Endothelial cell of umbilical vein (primary cell): ENCODE data around the gene SMOC1. TPM values are rescaled to one million over a fixed set of nuclear protein-coding genes. Genes with fewer than 3 reads are reported as not detected.

Source experiments
- BruUV-seq: library from RNA; stranded (reverse); fragments of 400-500 nt; replicated peaks from 2 replicates; lab custom pipeline; 2021; lab: Mats Ljungman, UMichigan
- CTCF ChIA-PET: fragments of 300-600, 350-600 bp; sonication (Branson Sonifier 250); formaldehyde crosslinking; loops from one replicate; lab custom pipeline; 2021; ENCODE audit warnings: antibody characterized with exemption, inconsistent platforms; lab: Charles Lee
- POLR2A ChIA-PET: fragments of 300-600, 350-600 bp; sonication (Branson Sonifier 250); formaldehyde crosslinking; loops from one replicate; lab custom pipeline; 2021; ENCODE audit warnings: antibody characterized with exemption, inconsistent platforms; lab: Charles Lee
- DNase-seq: peaks from one replicate; pipeline ENCODE4 v3.0.0-alpha.2; 2011; ENCODE audit warnings: low read depth, low spot score
- FAIRE-seq: peaks from 2 replicates; lab custom pipeline; 2011; peaks lifted over from hg19 to GRCh38; lab: Jason Lieb, UNC
- H2AFZ ChIP-seq: 2 replicates; pipeline ENCODE4 v1.6.0; 2012; ENCODE audit warnings: low read depth, low read length, control low read depth, inconsistent platforms
- H3K27ac ChIP-seq: 2 replicates; pipeline ENCODE4 v1.5.1; 2011; ENCODE audit warnings: low read depth, mild to moderate bottlenecking, control low read depth, low read length, moderate library complexity; ENCODE audit not compliant: insufficient read depth
- H3K27me3 ChIP-seq, 2 experiments: 2 replicates each; pipeline versions ENCODE4 v1.6.0 to v1.6.1; 2011; ENCODE audit warnings: low read length in 2 of 2, mixed read lengths in 1 of 2; ENCODE audit not compliant: control insufficient read depth in 2 of 2, insufficient read depth in 2 of 2
- H3K36me3 ChIP-seq, 2 experiments: 2 replicates in 1 of 2; 3 replicates in 1 of 2; pipeline ENCODE4 v1.5.1; 2011; ENCODE audit warnings: low read length in 2 of 2, mild to moderate bottlenecking in 1 of 2, moderate library complexity in 1 of 2; ENCODE audit not compliant: control insufficient read depth in 2 of 2, insufficient read depth in 2 of 2; ENCODE audit errors: extremely low read depth in 1 of 2
- H3K4me1 ChIP-seq: 3 replicates; pipeline ENCODE4 v1.5.1; 2011; ENCODE audit warnings: mild to moderate bottlenecking, low read length; ENCODE audit not compliant: control insufficient read depth, insufficient read depth; ENCODE audit errors: extremely low read depth
- H3K4me2 ChIP-seq: 2 replicates; pipeline ENCODE4 v1.6.1; 2011; ENCODE audit warnings: low read length, control low read depth, mixed read lengths; ENCODE audit not compliant: insufficient read depth
- H3K4me3 ChIP-seq, 3 experiments: fragments of 200-600 bp in 1 of 3; sonication (generic), shearing (Covaris generic) in 1 of 3; replicated peaks in 1 of 3; 2 replicates each; pipeline ENCODE4 v1.5.1; 2011 to 2016; ENCODE audit warnings: control low read depth in 3 of 3, low read length in 3 of 3, mild to moderate bottlenecking in 2 of 3, inconsistent platforms in 1 of 3, low read depth in 1 of 3, moderate library complexity in 1 of 3; ENCODE audit not compliant: insufficient read depth in 1 of 3
- H3K79me2 ChIP-seq: 2 replicates; pipeline ENCODE4 v1.6.0; 2012; ENCODE audit warnings: low read length, inconsistent platforms; ENCODE audit not compliant: control insufficient read depth, insufficient read depth
- H3K9ac ChIP-seq: replicated peaks from 2 replicates; pipeline ENCODE3; 2011; ENCODE audit warnings: low read length, control low read depth; ENCODE audit not compliant: insufficient read depth; ENCODE audit errors: extremely low read depth
- H3K9me1 ChIP-seq: replicated peaks from 3 replicates; pipeline ENCODE4 v1.6.0; 2011; ENCODE audit warnings: mild to moderate bottlenecking, low read length; ENCODE audit not compliant: control insufficient read depth, insufficient read depth; ENCODE audit errors: extremely low read depth
- H3K9me3 ChIP-seq: replicated peaks from 2 replicates; pipeline ENCODE4 v1.5.1; 2012; ENCODE audit warnings: low read length, inconsistent platforms; ENCODE audit not compliant: control insufficient read depth, insufficient read depth
- H4K20me1 ChIP-seq: replicated peaks from 2 replicates; pipeline ENCODE3; 2011; ENCODE audit warnings: mild to moderate bottlenecking, low read length; ENCODE audit not compliant: control insufficient read depth, insufficient read depth; ENCODE audit errors: extremely low read depth
- CTCF ChIP-seq, 2 donors: IDR thresholded peaks; 1 replicate in 1 of 2; 2 replicates in 1 of 2; pipeline ENCODE4 v1.5.1; 2011; ENCODE audit warnings: low read length in 2 of 2, mild to moderate bottlenecking in 2 of 2, moderate library complexity in 2 of 2, control low read depth in 1 of 2, inconsistent platforms in 1 of 2, low read depth in 1 of 2; ENCODE audit not compliant: insufficient read depth in 1 of 2; ENCODE audit errors: extremely low read depth in 1 of 2
- EZH2 ChIP-seq: IDR thresholded peaks from 2 replicates; pipeline ENCODE4 v1.6.1; 2012; ENCODE audit warnings: borderline replicate concordance, low read depth, mild to moderate bottlenecking, moderate library complexity, low read length, inconsistent platforms; ENCODE audit not compliant: severe bottlenecking
- FOS ChIP-seq: IDR thresholded peaks from 2 replicates; pipeline ENCODE4 v1.6.1; 2011; ENCODE audit warnings: mild to moderate bottlenecking, low read length, moderate library complexity, borderline replicate concordance; ENCODE audit not compliant: insufficient read depth
- GATA2 ChIP-seq: IDR thresholded peaks from 2 replicates; pipeline ENCODE4 v1.7.0; 2011; ENCODE audit warnings: low read depth, mild to moderate bottlenecking, moderate library complexity, mixed read lengths, low read length; ENCODE audit not compliant: insufficient read length, insufficient read depth
- JUN ChIP-seq: IDR thresholded peaks from 2 replicates; pipeline ENCODE4 v1.6.1; 2011; ENCODE audit warnings: borderline replicate concordance, low read depth; ENCODE audit not compliant: insufficient read length, insufficient read depth
- MAX ChIP-seq: IDR thresholded peaks from 2 replicates; pipeline ENCODE4 v1.6.1; 2011; ENCODE audit not compliant: insufficient read depth, insufficient read length
- MYC ChIP-seq: IDR thresholded peaks from one replicate; pipeline ENCODE4 v1.6.1; 2011; ENCODE audit warnings: mild to moderate bottlenecking, low read depth, low read length
- POLR2A ChIP-seq: IDR thresholded peaks from 2 replicates; pipeline ENCODE4 v1.6.1; 2012; ENCODE audit warnings: low read depth, mild to moderate bottlenecking, control low read depth, low read length
- POLR2AphosphoS5 ChIP-seq: IDR thresholded peaks from 2 replicates; pipeline ENCODE4 v1.6.1; 2012; ENCODE audit warnings: low read depth, mild to moderate bottlenecking, control low read depth, low read length, moderate library complexity; ENCODE audit not compliant: insufficient read depth
- dilution Hi-C: fragments of 300-500 bp; cut with MboI; formaldehyde crosslinking; loops from one replicate; pipeline ENCODE4 v1.15.0; 2019; ENCODE audit warnings: low sequenced_read_pairs; ENCODE audit not compliant: extremely low pct_ligation_motif_present
- intact Hi-C: fragments of 100-400 bp; cut with micrococcal nuclease; formaldehyde crosslinking; loops from one replicate; pipeline ENCODE4 v1.10.0; 2022
- polyA plus RNA-seq, 4 experiments: library from polyadenylated mRNA; depleted of rRNA in 3 of 4; stranded (reverse) in 3 of 4; unstranded in 1 of 4; fragments of >200 nt; gene quantifications; 2 replicates each; pipeline versions ENCODE4 v1.2.1 to v1.2.3, GENCODE V29; 2011 to 2012; ENCODE audit warnings: missing spikeins in 1 of 4
- total RNA-seq: library from RNA; stranded (reverse); gene quantifications from 2 replicates; pipeline ENCODE4 v1.2.3, GENCODE V29; 2021

Gene SMOC1
- total and polyA plus RNA-seq, 2 donors (not counting 3 experiments of a cell fraction or from before 2014, with no cell fraction given): 0.97 to 1.1 TPM

- POLR2A ChIA-PET: no interaction called here
- CTCF ChIA-PET: interaction anchor here (1.1 kb wide), 1 partner anchor 174 kb away, joined by 3 read pairs; no protein-coding TSS in a partner anchor
- TF ChIP-seq POLR2A (no peak), POLR2AphosphoS5 (no peak), JUN (no peak), FOS (no peak), MYC (no peak), EZH2 (no peak), MAX (no peak), GATA2 (no peak), CTCF (IDR thresholded peaks at IDR 0.05; ENCODE audit: extremely low read depth in 1 of 2, insufficient read depth in 1 of 2, low read depth in 1 of 2, low read length in 2 of 2) (no peak)
Measured at GRCh38 chr14:69853774-69854173, 25.4 kb upstream of the SMOC1 start.

More at GRCh38 chr14:69853774-69854173, 25.4 kb upstream of the SMOC1 start:
- intact Hi-C loops (no loop called here), dilution Hi-C loops (no loop called here)
- Histone ChIP-seq H4K20me1 (no peaks in the 10 kb centered on the region), H3K9me3 (no peaks in the 10 kb centered on the region), H3K9me1 (no peaks in the 10 kb centered on the region), H3K9ac (no peak overlapping the region), H3K27me3 (no peaks in the 10 kb centered on the region), H2AFZ (no peak overlapping the region), H3K4me3 (no peak overlapping the region), H3K4me2 (no peak overlapping the region), H3K4me1 (no peaks in the 10 kb centered on the region), H3K79me2 (no peaks in the 10 kb centered on the region), H3K36me3 (no peaks in the 10 kb centered on the region), H3K27ac (no peak overlapping the region)
- DNase-seq (no peak), FAIRE-seq (no peak)
- no TSS peak for BruUV-seq
